RPMI7951 (cell line): ENCODE data around the gene COBL. TPM values are rescaled to one million over a fixed set of nuclear protein-coding genes. Genes with fewer than 3 reads are reported as not detected.

Experiments used
- DNase-seq: peaks from one replicate; pipeline ENCODE4 v3.0.0-alpha.2; 2012; ENCODE audit warnings: low read depth
- total RNA-seq: library from RNA; depleted of rRNA; stranded (reverse); fragments of >200 nt; shearing (Covaris generic); gene quantifications from 2 replicates; pipeline ENCODE4 v1.2.3, GENCODE V29; 2014

COBL gene
- total RNA-seq, 1 experiment from 2014 or later: not detected

DNA sequence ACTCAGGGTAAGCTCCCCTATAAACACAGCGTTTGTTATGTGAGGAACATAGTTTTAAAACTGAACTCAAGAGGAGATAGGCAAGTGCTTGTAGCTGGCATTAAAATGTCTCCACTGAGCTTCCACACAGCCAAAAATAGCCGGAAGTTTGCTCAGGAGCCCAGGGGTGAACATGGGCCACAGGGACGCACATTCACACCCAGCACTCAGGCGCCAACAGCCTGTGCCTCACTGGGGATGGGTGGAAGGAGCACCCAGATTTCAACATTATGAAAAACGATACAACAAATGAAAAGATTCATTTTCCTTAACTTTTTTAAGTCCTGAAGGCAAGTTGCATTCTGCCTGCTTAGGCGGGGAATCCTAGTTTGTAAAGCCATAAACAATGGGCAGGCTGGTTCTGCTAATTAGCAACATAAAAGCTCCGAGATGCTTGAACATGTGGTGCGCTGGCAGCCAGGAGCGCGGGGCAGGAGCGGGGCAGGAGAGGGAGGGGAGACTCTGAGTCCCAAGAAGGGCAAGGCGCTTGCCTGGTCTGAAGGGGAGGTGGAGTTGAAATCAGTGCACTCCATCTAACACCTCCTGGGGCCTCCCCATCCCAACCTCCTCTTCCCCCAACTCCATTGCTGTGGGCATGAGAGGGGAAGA, 235.9 kb downstream of the COBL start:
- DNase-seq: no peak

DNA sequence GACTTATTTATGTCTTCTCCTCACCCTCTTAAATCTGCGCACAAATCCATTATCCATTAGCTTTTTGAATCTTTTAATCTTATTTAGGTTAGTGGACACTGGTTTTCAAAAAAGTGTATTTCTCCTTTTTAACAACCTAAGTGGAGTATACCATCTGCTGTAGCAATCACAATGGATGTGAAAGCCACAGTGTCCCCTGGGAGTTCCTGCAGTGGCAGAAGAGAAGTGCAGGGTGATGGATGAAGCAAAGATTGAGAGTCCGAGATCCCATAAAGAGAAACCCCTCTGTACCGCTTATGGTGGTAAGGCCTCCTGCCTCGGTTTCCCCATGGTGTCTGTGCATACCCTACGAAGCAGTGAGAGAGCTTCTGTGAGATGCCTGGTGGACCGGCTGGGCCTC, 236.4 kb downstream of the COBL start:
- no peak for DNase-seq

DNA sequence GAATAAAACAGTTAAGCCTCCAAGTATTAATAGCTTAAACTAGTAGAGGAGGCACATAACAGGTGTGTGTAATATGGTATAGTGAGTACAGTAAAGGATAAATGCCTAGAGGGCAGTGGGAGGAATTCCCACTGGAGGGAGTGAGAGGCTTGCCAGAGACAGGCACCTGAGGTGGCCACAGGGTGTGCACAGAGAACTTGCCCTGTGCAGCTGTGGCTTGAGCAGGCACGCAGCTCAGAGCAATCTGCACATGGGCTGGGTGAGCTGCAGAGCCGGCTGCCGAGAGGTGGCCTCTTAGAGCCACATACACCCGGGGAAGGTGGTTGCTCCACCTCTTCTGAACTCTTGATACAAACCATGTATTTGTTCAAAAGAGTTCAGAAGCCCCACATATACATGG, 237.1 kb downstream of the COBL start:
- DNase-seq: no peak

DNA sequence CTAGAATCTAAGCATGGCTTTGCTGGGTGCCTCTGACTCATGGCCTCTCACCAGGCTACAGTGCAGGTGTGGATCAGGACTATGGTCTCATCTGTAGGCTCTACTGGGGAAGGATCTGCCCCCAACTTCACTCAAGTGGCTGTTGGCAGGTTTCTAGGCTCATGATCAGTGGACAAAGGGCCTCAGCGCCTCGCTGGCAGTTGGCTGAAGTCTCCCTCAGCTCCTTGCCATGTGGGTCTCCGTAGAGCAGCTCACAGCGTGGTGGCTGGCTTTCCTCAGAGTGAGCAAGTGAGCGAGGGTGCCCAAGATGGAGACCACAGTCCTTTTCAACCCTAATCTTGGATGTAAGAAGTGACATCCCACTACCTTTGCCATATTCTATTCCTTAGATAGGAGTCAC, 238.0 kb downstream of the COBL start:
- DNase-seq: no peak

DNA sequence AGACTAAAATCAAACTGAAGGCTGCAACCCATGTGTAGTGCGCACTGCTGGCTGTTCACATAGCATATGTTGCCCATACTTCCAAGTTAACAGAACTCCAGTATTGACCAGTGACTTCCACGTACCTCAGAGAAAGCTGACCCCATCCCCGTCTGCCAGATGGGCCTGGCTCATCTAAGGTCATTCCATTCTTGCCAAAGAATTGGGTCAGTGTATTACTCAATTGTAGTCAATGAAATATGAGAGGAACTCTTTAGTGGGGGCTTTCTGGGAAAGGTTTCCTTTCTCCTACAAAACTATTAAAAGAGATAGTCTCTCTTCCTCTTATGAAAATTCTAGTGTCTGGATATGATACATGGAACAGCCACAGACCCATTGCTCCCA, 238.6 kb downstream of the COBL start:
- no peak for DNase-seq

DNA sequence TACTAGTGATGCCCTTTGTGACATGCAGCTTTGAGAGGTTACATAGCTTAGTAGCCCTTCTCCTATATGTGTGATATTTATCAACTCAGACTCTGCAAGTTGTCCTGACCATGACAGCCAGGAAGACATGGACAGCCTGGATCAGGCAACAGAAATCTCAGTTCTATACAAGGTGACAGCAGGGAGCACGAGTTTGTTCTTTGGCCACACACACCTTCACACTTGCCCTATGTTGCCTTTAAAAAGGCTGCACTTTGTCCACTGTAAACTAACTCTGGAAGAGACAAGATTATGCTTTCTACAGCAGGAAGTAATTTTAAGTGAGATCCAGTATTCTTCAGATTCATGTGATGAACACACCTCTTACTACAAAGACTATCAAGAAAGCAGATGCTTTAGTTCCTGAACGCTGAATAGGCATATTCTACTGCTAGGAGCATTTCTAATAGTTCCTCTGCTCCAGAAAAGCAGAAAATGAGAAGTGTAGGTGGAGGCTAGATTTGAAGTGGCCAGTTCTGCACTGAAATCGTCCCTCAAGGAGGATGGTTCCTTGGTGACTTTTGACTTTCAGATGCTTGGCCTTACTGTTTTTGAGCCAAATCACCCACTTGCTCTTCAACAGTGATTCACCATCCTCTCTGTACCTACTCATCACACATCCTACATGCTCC, 239.2 kb downstream of the COBL start:
- DNase-seq: no peak

DNA sequence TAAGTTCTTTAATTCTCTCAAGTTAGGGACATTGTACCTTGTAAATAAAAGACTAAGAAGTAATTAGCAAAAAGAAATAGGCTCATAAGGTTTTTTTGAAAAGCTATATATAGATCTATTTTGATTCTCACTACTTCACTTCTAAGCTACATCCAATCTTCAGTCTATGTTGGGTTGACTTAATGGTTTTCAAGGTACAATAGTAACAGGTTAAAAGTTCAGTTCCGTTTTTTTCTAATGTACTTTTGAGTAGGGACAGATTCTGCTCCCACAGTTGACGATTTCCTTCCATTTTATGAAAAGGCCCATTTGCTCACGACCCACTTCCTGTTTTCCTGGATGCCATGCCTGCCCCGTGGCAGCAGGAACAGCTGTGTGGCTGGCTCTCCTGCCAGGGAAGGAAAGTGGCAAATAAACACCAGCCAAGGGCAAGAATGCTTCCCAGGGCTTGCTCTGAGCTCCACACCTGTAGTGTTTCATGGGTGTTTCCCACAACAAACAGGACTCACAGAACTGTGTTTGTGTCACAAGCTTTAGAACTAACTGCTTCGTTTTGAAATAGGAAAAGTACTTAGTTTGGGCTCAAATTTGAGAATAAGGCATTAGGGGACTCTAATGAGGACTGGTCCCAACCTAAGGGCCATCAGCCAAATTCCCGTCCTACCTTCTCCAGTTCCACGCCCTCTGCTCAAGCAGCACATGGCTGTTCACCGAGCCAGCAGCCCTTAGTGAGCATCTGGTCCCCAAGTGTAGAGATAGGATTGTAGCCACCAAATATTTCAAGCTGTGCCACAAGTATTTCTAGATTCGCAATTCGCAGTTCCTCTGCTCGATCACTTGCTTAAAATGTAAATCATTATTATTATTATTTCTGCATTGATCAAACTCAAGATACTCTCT, 240.7 kb downstream of the COBL start:
- peak; percentile 17 for DNase-seq

DNA sequence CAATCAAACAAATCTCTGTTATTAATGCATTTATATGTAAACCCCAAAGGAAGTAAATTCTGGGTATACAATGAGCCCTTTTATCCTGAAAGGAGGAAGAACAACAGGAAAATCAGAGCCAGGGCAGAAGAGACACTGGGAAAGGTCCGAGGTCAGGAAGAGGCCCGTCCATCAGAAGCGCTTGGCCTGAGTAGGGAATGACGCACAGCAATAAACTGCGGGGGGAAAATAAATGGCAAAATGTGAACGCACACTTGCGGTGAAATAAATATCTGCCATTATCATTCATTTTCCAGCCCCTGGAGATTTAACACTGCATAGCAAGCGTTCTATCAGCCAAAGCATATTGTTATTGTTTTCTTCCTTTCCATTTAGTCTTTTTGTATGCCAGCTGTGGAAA, 243.4 kb downstream of the COBL start:
- no peak for DNase-seq

DNA sequence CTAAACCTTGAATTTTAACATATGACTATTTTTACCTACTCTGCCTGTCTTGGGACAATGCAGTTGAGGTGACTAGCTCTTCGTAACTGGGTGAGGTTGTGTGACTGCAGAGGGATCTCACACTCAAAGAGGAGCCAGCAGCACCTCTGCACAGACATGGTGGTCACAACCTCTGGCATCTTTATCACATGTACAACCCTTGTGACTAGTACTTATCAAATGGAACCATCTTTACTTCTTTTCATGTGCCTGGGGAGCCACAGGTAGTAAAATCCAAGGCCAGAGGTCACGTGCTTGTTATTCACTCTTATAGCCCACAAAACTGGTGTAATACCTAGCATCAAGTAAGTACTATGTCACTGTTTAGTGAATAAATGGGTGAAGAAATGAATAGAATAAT, 244.3 kb downstream of the COBL start:
- no peak for DNase-seq

DNA sequence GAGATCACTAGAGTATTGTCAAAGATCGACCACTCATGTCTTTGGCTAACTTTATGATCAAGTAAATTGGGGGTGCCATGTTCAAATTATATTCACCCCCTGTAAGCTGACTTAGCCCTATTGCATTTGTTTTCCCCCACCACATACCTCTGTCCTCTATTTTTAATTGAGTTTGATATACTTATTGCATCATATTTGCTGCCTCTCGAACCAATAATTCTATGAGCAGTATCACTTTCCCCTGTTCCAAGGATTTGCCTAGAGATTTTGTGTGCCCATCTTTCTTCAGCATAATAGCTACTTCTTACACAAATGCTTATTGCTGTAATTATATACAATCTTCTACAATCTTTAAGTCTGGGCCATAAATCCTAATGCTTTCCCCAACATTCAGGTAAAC, 245.2 kb downstream of the COBL start:
- no peak for DNase-seq

DNA sequence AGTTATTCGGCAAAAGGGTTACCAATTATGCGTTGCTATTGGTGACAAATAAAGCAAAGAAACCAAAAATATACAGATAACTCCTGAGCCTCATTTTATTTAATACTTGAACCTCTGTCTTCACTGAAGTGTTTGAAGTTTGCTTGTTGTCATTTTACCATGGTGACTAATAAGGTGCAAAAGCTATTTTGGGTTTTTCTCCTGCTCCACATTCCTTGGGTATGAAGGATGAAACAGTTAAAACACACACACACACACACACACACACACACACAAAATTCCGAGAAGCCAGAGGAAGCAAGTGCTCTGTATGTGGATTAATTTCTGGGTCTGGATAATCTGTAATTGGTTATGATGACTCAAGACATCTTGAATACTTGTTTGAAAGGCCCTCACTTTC, 246.5 kb downstream of the COBL start:
- peak; percentile 77 for DNase-seq

DNA sequence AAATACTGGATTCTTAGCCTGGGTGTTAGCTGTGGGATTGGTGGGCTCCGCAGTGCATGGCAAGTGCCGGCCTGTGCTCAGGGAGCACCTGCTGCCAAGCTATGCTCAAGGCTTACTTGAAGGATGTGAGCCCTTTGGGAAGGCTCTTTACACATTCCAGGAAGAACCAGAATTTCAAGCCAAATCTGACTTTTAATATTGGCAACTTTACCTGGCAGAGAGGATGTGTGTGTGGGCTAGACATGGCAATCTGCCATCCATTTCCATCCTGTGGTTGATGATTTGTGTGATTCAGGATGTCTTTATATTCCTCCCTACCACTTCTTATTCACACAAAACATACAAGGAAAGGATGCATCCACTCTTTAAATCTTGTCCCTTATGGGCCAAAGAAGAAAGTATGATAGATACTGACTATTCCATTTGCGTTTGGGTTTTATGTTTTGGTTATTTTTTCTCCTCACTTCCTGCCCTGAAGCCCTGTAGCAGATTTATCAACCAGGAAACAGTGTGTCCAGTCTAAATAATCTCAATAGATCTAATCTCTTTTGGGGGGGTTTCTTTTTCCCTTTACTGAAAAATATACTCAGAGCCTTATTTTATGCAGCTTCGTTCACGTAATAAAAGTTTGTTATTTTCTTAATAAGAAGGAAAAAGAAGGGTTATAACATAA, 247.1 kb downstream of the COBL start:
- DNase-seq: peak; percentile 62

DNA sequence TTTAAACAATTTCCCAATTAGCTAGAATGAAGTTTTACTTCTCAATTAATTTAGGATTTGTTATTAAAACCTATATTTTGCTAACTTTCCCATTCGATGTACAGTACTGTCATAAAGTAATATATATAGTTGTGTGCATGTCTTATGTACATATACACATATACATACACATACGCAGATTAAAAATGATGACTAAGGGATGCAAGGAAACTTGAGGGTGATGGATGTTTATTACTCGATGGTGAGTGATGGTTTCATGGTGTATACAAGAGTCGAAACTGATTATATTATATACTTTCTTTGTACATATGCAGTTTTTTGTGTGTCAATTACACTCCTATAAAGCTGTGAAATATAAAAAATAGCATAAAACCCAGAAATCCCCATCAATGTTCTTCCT, 248.2 kb downstream of the COBL start:
- DNase-seq: no peak

DNA sequence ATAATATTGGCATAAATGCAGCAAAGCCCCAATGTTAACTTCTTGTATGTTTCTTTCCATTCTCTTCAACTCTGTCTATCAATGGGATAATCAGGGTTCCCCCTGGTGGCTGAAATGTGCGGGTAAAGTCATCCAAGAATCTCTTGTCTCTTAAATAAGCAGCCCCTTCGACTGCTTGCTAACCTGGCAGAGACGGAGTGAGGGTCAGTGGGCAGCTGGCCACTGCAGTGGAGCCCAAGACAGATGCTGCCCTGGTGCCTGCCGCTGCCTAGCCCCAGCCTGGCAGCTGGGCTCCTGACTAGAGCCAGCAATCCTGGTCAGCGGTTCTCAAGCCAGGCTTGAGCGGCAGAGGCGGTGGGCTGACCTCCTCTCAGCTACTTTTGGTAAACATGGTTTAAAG, 248.9 kb downstream of the COBL start:
- DNase-seq: peak; percentile 78

DNA sequence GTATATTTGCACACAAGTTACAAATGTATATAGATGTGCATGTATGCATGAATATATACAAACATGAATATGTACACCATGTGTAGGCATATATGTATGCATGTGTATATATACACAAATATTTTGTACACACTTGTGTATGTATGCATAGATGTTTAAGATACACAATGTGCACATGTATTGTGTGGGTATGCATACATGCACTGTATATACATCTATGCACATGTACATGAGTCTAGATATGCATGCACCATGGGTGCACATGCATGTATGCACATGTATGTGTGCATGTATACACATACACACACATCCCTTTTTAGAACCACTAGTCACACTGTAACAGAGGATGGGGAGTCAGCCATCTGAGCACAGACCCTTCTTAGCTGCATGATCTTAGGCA, 249.4 kb downstream of the COBL start:
- DNase-seq: no peak

DNA sequence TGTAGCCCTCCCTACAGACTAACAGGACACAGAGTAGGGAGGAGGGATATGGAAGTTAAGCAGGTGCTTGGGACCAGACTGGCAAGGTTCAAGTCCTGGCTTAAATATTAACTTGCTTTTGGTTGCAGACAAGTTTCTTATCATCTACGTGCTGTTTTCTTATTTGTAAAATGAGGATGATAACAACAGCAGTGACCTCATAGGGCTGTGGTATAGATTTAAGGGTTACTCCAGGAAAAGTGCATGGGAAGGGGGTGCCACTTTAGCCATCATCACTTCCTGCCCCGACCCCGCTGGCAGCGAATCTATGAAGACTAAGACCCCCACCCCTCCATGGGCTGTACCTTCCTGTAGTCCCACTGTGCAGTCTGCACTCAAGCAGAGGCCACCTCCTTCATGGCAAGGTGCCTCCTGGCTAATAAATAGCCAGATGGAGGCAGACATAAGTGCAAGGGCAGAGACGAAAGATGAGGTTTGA, 250.2 kb downstream of the COBL start:
- no peak for DNase-seq

DNA sequence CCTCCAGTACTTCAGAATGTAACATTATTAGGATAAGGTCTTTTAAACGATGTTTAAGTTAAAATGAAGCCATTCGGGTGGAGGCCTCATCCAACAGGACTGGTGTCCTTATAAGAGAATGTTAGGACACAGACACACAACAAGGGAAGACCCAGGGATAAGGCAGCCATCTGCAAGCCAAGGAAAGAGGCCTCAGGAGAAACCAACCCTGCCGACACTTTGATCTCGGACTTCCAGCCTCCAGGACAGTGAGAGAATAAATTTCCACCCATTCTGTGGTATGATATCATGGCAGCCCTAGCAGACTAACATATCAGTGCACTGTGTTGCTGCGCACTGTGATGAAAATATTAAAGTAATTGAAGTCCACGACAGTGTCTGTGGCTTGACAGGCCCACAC, 250.8 kb downstream of the COBL start:
- no peak for DNase-seq

DNA sequence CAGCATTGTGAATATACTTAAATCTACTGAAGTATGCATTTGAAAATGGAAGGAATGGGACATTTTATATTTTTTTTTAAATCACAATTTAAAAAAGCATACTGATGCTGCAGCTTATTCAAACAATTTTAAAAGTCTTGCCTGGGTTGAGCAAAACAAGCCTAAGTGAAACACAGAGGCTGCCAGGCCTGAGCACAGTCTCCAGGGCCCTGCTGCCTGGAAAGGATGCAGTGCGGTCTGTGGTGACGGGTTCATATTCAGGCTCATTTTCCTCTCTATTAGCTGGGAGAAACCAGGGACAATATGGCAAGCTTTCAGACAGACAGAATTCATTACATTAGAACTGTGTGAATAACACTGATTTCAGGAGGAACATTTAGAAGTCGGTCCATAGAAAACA, 251.9 kb downstream of the COBL start:
- no peak for DNase-seq

DNA sequence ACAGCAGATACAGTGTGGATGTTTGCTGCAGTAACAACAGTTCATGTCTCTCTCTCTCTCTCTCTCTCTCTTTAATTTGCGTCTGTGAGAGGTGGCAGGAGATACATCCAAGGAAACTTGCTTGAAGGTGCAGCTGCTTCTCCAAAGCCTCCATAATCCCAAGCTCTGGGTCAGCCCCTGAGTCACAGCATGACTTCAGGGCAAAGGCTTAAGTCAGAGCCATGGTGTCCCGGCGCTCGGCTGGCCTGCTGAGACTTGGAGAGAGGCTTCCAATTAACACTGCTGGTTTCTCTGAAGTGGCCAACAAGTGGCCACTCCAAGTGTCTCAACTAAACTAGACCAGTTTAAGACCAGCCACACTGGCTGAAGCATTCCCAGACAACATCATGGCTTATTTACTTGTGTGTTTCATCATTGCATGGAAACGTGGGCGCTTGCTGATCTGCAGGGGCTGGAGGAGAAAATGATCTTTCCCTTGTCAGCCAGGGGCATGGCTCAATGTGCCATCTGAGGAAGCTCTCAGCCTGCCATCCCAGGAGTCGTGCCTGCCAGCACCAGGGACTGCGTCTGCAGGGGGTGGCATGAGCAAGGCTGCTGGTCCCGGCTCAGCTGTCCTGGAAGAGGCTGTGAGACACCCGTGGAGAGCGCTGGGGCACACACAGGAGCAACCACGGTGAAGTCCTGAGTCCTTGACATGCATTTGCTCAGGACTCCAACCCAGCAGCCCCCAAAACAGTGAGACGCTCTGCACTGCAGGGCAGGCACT, 254.2 kb downstream of the COBL start:
- no peak for DNase-seq

DNA sequence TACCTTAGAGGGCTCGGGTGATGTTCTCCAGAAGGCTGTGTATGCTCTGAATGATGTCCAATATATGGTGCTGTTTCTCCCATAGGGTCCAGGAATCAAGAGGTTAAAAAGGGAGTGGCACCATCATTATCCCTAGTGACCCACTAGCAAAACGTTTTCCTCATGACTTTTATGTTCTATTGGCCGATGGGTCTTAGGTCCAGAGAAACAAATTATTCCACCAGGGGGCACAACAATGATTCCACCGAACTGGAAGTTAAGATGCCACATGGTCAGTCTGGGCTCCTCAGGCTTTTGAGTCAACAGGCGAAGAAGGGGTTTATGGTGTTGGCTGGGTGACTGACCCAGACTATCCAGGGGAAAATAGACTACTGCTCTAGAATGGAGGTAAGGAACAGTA, 256.1 kb downstream of the COBL start:
- peak; percentile 26 for DNase-seq

DNA sequence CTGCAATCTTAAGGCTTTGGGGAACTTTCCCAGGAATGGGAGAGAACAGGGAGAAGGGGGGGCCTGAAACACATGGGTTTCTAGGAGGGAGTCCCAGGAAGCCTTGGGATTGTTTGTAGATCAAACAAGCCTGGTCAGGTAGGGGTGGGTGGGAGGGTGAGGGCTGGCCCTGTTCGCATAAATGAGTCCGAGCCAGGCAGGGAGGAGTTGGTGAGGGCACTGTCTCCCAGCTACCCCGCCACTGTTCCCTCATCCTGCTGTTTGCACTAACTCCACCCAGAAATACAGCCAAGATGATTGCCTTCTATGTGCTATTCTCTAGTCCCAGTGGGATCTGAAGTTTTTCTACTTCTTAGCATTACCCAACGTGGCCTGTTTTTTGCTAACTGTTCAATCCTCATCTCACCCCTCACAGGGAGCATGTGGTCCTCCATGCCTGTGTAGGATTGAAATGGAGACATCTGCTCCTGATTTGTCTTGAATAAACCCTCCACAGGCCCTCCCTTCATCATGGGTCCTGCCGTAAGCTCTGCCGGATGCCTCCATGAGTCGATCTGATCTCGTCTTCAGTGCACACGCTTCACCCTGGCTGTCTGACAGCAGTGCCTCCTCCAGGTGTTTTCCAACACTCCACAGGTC, 257.0 kb downstream of the COBL start:
- no peak for DNase-seq
